Dedifferentiated amniotic fluid mesenchymal stem cell (primary cell): ENCODE data around the gene FRYL.

Experiments
- DNase-seq: peaks from one replicate; pipeline ENCODE4 v3.0.0-alpha.2; 2016; ENCODE audit errors: extremely low spot score

FRYL gene

GRCh38 chr4:48558026-48558425 lies 222.1 kb downstream of the FRYL start:
- DNase-seq: no peak

DNA sequence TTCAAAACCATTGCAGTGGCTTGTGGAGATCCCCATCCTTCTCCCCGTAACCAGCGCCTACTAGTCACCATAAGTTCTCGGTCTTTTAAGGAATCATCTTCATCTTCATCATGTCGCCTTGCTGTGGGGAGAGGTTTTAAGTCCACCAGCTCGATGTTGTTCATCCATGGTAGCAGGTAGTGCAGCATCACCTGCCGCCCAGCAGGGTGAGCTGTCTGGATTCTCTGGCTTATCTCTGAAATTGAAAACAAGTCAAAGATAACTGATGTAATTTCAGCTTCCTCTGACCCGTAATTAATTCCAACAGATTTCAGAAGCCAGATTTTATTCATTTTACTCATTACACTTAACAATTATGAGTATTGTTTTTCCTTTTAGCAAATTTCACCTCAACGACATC lies 222.6 kb downstream of the FRYL start:
- DNase-seq: no peak

DNA sequence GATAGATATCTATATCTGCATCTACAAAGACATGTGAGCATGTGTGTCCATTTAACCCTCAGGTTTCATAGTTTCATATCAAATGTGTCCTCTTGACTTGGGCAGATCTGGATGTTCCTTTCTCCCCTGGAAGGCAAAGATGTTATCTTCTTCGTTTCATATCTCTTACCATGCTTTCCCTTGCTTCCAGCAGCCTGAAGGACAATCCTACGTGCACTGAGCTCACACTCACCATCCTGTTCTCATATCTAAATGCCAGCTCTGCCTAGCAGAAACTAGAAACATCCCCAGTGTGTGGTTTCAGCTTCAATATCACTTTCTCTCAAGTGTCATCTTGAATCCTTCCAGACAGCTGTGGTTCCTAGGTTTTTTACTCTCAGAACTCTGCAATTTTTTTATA lies 223.8 kb downstream of the FRYL start:
- no peak for DNase-seq

DNA sequence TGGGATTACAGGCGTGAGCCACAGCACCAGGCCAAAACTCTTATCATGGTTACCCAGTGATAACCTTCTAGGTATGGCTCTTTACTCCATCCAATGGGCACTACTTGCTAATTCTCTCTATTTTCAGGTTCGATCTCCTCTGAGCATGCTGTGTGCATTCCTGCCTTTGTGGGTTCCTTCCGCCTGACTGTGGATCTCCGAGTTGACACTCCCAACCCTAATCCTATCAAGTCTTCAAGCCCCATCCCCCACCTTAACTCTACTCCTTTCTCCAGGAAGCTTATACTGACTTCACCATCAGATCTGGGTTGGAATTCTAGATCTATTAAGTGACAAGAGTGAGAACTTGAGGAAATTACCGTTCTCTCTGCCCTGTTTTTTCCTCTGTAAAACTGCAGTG lies 225.5 kb downstream of the FRYL start:
- DNase-seq: no peak

DNA sequence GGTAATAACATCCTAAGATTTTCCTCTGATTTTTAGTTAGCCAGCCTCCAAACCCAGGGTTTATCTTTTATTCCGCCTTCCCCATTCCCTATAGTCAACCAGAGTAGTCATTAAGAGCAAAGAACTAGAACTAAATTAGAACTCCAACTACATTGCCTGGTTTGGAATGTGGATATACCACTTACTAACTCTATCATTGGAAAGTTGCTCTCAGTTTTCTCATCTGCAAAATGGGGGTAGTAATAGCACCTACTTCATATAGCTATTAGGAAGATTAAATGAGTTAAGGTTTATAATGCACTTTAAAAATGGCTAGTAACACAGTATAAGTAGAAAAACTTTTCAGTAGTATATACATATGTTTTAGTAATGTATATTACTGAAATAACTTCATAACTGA lies 226.4 kb downstream of the FRYL start:
- no peak for DNase-seq

- DNase-seq: peak; percentile 19
These were observed 233.7 kb downstream of the FRYL start for GRCh38 chr4:48546336-48546735.

- no peak for DNase-seq
These were observed 236.3 kb downstream of the FRYL start for GRCh38 chr4:48543796-48544195.

DNA sequence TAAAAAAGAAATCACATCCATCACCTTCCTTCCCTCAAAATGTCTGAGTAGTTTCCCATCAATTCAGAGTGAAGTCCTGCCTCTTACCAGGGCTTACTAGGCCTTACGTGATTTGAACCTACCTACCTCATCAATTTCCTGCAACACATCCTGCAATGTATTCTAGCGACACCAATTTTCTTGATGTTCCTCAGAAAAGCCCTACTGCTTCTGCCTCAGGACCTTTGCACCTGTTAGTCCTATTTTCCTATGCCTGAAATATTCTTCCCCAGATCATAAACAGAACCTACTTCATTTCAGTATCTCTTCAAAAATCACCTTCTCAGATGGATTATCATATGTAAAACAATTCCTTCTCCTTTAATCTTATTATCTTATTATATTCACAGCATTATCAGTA lies 237.2 kb downstream of the FRYL start:
- DNase-seq: no peak

- DNase-seq: no peak
These were observed 240.5 kb downstream of the FRYL start for GRCh38 chr4:48539597-48539996.

DNA sequence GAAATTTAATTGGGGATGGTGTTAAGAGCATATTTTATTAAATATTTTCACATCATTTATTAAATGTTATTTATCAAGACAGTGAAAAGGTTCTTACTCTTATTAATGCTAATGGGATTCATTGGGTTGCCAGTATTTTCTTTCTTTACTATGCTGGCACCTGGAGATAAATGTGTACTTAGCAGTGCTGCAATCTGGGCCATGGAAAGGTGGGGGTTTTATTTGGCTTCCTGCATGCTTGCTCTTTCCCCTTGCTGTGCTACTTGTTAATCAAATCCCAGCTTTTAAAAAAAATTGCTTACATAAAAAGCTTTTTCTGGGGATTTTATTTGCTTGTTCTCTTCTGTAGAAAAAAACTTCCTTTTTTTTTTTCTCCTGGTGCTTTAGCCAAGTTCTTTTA lies 241.7 kb downstream of the FRYL start:
- no peak for DNase-seq

DNA sequence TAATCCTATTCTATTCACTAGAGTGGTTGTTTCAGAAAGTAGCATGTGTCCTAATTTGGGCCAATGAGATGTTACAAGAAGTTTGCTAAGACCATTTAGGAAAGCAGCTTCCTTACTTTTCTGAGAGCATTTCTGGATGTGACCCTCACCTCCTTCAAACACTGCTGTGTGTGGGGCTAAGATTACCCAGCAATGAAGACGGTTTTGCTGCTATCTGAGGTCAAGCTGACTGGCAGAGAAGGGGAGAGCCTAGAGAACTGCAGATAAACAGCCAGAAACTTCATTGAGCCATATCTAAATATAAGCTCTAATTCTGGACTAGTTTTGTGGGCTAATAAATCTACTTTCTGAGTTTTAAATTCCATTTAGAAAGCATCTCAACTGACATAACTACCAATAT lies 253.7 kb downstream of the FRYL start:
- no peak for DNase-seq

GRCh38 chr4:48518143-48518542 lies 261.9 kb downstream of the FRYL start:
- no peak for DNase-seq

GRCh38 chr4:48509543-48509942 lies 270.5 kb downstream of the FRYL start:
- DNase-seq: no peak

DNA sequence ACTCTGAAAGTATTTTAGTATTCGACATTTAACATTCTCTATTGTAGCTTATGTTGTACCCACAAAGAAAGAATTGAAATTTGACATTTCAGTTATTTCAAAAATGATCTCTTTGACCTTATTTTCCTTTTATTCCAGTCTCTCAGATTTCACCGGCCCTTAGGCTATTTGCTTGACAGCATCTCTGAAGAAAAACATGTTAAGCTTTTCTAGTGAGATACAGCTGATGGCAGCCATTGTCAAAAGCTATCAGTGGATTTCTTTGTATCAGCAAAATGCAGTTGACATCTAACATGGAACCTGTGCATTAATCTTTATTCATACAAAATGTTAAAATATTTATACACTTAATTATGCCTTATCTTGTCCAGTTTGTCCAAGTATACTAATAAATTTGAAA lies 273.4 kb downstream of the FRYL start:
- no peak for DNase-seq

GRCh38 chr4:48504352-48504751 lies 275.7 kb downstream of the FRYL start:
- no peak for DNase-seq

- DNase-seq: no peak
These were observed 276.1 kb downstream of the FRYL start for GRCh38 chr4:48504026-48504330.

GRCh38 chr4:48503233-48504025 lies 276.6 kb downstream of the FRYL start:
- DNase-seq: no peak

DNA sequence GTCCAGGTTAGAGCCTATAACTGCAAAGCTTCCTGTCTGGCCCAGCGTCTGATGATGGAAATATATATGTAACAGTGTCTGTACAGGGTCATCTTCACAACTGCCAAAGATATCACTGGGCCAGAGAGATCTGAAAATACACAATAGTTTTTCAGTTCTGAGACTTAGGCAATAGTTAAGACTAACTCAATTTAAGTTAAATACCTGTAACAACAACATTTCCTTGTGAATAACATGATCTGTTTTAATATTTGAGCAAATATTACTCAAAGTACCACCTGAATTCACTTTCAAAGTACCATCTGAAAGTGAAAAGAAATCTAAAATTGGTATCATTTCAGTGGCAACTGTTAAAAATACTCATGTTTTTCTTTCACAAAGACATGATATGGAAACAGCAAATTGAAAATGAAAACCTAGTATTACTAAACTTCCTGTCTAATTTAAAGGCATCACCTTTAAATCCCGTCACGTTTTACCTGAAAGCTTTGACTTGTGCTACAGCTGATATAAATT lies 280.5 kb downstream of the FRYL start:
- DNase-seq: no peak

GRCh38 chr4:48498895-48499294 lies 281.2 kb downstream of the FRYL start:
- no peak for DNase-seq

- DNase-seq: no peak
These were observed 284.1 kb downstream of the FRYL start for GRCh38 chr4:48495941-48496340.

DNA sequence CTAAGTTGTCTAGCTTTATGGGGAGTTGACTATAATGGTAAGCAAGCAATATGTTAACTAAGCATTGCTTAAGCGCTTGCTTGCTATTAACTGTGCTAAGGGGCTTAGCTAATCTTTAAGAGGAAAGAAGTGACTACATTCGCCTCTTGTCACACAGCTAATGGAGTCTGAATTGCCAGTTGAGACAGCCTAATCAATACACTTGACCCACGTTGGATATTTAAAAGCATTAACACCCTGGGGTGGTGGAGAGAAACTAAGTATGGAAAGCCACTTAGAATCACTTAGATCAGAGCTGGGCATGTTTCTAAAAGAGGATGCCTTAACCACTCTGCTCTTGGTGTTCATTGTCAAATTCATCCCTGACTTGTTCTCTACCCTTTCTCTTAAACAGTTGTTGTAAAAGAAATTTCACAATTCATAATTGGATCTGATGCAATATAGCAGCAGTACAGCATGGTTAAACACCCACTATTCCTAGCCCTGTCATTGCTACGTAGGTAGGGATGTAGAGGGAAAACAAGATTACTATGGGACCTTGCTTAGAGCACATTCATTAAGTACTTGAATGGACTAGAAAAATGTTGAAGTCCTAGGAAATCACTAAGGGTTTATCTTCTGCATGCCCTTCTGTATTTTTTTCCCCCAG lies 286.5 kb downstream of the FRYL start:
- no peak for DNase-seq

DNA sequence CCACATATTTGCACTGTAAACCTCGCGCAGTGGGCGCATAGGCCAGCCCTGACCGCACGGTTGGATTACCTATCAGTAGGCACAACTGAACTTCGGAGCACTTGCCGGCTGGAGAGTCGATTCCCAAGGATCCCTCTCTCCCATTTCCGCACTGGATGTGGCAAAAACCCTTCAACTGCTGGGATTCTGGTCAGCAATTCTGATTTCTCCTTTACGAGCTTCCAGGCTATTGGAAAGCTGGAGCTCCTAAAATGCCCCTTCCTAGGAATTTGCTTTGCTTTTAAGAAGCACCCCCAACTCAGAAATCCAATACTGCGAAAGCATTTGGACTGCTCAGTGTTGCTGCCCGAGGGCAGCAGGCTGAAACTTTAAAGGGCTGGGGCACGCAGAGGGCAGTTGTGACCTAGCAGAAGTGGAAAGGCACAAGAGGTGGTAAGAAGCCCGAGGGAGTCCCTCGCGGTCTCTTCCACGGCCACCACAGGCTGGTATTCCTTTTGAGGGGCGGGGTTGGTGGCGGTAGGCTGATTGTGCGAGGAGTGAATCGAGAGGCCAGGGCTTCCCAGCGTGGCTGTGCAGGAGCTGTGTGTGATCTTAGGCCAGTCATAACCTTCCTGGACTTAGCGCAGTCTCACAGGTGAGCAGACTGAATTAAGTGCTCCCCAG lies 288.4 kb downstream of the FRYL start:
- DNase-seq: no peak
